Stimulated activated CD4-positive, alpha-beta T cell treated with anti-CD3 and anti-CD28 coated beads, Interleukin-4, amount 100 ng/mL, for 1 hour (primary cell): ENCODE measurements around the gene DGKE.

Source experiments
- DNase-seq: peaks from one replicate; pipeline ENCODE4 v3.0.0-alpha.2; 2020

The DGKE gene

DNA sequence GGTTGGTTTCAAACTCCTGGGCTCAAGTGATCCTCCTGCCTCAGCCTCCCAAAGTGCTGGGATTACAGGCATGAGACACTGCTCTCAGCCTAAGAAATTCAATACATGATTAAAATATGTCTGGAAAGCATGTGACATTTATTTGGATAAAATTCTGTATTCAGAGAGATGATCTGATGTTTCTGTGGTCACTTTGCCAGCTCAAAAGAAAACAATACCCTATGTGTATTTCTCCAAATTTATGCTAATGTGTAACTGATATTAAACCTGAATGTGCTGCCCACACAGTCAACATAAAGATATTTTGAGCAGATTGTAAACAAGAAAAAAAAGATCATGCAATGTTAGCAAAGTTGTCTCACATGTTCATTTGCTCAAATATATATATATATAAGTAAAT lies 16.9 kb upstream of the DGKE start:
- no peak for DNase-seq

DNA sequence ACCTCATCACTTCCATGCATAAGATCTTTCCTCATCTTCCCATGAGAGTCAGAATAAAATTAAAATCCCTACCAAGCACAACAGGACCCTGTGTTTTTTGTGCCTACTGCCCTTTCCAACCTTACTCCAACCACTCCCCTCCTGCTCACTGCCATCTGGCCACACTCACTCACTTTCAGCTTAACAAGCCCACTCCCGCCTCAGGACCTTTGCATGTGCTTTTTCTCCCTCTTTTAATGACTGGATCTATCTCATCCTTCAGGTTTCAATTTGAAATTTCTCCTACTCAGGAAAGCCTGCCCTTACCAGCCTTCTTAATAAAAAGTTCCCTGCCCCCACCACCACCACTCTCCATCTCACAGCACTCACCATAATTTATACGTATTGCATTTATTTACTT lies 14.9 kb upstream of the DGKE start:
- no peak for DNase-seq

DNA sequence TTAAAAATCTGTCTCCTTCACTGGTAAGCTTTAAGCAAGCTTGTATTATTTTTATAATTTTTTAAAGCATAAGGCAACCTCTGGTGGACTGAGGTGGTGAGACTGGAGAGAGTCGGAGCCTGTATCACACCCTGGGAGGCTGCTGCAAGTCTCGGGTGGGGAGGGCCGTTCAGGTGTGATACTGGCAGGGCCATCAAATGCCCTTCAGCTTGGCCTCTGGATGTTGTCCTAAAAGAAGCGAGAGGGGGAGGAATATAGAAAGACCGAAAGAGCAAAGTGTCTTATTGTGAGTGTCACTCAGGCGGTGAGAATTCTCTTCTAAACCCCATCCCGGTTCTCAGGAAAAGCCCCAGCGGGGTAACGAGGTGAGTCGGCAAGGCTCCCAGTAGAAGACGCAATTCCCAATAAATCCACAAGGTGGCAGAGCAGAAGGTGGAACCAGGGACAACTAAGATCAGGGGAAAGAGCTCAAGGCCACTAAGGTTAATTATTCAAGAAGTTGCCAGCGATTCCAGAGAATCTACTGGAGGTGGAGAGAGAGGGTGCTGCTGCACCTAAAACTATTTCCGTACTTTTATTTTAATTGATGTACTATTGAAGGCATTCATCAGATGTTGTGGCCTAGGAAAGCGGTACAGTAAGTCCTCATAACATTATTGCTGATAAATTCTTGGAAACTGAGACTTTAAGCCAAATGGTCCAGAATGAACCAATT lies 14.4 kb upstream of the DGKE start:
- peak; percentile 57 for DNase-seq

DNA sequence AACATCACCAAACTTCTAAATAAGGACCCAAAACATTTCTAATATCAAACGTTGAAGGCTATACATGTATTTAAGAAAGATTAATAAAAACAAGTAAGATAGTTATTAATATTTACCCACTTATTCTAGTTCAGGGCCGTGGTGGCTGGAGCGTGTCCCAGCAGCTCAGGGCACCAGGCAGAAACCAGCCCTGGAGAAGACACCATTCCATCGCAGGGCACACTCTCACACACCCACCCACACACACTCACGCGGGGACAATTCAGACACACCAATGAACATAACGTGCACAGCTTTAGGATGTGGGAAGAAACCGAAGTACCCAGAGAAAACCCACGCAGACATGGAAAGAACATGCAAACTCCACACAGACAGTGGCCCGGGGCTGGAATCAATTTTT lies 13.7 kb upstream of the DGKE start:
- no peak for DNase-seq

DNA sequence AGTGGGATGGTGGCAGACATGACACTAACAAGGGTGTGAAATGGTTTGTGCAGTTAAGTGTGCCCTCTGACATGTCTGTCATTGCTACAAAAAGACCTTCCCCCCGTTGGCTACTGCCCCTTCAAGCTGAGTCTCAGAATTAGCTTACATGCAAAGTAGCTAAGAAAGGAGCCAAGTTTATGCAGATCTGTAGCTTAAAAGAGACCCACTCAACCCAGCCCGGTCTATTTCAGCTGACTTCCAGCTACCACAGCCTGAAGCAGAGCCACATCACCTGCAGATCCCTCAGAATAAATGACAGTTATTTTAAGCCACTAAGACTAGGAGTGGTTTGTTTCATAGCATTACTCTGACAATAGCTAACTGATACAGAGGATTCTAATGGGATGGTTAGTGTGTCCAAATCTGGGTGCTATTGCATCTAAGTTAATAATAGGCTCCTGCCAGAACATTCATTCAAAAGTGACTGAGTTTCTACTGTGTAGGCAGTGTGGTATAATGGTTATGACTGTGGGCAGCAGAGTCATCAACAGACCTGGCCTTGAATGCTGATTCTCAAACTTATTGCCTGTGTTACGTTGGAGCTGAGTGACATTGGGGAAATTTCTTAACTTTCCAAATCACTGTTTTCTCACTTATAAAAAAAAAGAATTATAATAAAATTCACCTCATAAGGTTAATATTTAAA lies 12.0 kb upstream of the DGKE start:
- no peak for DNase-seq

DNA sequence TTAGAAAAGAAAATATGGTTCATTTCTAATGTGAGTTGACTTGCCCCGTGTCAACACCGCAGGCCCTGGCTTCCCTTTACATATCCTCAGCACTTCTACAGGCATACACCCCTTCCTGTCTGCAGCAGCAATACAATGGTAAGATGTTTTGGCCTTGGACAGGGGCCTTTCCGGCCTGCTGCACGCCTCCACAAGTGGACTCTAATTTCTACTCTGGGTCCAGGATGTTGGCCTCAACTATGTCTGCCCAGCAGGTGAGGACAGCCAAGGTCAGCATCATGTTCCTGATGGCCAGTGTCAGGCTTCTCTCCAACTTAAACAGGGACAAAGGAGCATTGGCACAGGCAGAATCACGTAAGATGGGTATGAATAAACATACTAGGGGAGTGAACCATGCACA lies 11.2 kb upstream of the DGKE start:
- no peak for DNase-seq

DNA sequence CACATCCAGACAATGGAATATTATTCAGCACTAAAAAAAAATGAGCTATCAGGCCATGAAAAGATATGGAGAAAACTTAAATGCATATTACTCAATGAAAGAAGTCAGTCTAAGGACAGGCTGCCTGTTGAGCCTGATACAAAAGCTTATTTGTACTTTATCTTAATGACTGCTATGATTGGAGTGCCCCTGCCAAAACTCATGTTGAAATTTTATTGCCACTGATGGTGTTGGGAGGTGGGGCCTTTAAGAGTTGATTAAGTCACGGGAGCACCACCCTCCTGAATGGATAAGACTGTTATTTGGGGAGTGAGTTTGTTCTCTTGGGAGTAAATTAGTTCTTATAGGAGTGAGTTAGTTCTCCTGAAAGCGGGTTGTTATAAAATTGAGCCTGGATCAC lies 10.1 kb upstream of the DGKE start:
- DNase-seq: no peak

DNA sequence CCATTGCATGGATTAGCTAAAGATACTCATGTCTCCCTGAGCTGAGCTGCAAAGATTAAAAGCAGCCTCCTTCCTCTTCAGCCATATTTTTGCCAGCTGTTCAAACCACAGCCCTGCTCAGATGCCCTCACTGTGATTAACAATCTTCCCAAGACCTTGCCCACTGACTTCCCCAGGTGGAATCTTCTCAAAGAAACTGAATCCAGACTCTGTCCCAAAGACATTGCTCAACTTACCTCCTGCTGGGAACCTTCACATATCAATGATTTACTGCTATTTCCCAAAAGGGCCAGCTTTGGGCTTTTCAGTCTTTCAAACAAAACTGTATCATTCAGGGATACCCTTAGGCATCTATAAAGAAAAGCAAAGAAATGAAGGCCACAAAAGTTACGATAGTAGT lies 9.4 kb upstream of the DGKE start:
- DNase-seq: no peak

DNA sequence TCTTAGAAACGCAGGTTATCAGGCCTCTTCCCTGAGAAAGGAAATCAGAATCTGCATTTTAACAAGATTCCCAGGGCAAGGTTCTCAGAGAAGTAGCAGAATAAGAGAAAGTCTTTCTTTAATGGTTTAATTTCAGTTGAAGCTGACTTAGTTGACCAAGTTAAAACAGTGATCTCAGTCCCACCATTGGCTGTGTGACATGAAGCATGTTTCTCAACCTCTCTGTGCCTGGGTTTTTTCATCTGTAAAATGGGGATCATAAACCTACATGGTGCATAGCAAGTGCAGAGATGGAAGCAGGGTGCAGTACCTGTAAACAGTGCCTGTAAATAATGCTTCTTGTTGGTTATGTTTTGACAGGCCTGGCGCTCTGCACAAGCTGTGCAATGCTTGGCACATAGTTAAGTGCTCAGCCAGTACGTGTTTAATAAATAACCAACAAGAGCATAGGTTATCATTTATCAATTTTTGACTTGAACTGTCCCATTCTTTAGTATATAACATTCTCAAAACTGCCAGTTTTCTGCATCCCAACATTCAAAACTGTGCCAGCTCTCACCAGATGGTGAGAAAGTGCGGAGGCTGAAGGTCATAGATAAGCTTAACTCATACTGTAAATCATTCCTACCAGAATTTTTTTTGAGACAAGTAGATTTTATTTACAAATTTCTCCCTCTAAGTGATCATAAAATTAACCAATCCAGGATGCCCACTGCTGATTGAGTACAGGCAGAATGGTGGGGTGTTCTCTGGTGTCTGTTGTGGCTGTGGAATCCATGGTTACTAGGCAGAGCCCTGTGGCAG lies 7.1 kb upstream of the DGKE start:
- DNase-seq: no peak

DNA sequence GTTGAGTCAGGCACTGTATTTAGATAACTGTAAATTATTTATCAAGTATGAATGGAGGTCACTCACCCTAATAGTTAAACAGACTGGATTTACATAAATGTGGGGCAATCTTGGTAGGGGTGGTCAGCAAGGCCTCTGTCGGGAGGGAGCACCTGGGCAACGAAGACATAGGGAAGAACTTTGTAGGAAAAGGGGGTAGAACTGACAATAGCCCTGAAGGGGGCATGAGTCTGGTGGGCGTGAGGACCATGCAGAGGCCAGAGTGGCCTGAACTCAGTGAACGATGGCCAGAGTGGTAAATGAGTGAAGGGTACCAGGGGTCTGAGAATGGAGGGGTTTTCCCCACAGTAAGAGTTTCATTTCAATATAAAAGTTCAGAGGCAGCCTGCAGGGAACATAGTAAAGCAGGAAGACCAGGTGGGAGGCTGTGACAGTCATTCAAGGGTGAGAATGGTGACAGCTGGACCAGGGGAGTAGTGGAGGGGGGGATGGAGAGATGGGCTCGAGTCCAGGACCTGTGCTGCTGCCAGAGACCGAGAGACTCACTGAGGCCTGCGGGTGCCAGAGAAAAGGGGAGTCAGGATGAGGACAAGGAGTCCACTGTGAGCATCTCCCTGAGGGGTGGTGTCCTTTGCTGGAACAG lies 3.1 kb upstream of the DGKE start:
- no peak for DNase-seq

DNA sequence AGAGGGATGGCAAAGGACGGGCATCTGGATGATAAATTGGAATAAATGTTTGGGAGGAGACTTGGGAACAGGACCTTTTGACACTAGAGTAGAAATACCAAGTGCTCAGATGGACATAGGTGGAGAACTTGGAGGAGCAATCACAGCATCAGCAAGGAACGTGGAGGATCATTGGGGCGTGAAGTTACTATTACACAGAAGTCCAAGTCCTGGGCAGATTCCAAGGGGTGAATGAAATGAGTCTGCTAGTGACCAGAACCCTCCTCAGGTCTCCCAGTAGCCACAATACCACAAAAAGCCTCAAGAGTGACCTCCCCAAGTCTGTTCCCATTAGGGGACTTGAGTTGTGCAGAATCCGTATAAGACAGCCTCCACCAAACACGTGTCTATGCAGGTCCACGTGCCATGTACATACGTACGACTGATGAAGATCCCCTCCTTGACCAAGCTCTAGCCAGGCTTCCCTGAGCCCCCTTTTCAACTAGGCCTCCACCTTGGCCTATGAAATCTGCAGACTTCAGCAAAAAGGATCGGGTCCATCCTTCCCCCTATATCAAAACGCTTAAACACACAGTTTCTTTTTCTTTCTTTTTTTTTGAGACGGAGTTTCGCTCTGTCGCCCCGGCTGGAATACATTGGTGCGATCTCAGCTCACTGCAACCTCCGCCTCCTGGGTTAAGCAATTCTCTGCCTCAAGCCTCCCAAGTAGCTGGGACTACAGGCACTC lies 2.4 kb upstream of the DGKE start:
- no peak for DNase-seq

DNA sequence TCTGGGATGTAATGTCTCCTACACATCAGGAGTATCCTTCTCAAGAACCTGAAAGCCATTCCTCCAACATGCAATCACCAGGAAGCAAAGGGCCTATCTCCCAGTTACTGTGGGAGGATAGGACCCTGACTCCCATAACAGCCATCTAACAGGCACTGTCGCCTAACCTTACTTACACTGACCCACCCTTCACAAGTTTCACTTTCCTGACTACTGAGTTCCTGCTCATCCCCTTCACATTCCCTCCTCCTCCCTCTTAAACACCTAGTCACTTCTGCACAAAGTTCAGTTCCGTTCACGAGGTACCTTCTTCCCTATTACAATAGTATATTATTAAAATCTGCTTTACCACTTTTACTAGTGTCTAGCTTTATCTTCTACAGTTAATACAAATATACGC lies 1.5 kb upstream of the DGKE start:
- no peak for DNase-seq

DNA sequence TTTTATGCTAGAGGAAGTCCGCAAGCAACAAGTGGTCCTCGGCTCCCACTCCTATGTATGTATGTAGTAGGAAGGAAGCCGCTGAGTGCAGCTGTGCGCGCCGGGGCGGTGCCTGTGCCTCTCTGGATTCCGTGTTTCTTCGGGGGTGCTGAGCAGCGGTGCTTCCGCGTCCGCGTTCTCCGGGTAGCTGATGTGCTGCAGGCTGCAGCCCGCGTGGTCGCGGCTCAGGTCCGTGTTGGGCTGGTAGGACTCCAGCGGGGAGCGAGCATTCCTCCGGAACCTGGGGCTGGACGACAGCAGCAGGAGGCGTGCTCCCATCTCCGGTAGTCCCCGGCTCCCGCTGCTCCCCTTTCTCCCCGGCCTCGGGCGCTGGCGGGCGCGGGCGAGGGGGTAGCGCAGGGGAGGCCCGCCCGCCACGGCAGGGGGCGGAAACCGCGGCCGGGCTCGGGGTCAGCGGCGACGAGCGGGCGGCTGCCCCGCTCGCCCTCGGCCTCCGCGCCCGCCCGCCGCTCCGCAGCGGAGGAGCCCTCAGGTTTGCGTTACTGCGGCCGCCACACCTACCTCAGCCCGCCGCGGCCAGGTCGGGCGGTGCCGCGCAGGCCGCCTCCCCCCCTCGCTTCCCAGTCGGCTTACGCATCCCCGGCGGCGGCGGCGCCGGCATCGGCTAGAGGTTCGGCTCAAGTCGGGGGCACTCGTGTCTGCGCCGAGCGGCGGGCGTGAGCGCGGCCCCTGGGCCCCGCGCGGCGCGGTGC lies 718 bp upstream of the DGKE start:
- peak; percentile 65 for DNase-seq

DNA sequence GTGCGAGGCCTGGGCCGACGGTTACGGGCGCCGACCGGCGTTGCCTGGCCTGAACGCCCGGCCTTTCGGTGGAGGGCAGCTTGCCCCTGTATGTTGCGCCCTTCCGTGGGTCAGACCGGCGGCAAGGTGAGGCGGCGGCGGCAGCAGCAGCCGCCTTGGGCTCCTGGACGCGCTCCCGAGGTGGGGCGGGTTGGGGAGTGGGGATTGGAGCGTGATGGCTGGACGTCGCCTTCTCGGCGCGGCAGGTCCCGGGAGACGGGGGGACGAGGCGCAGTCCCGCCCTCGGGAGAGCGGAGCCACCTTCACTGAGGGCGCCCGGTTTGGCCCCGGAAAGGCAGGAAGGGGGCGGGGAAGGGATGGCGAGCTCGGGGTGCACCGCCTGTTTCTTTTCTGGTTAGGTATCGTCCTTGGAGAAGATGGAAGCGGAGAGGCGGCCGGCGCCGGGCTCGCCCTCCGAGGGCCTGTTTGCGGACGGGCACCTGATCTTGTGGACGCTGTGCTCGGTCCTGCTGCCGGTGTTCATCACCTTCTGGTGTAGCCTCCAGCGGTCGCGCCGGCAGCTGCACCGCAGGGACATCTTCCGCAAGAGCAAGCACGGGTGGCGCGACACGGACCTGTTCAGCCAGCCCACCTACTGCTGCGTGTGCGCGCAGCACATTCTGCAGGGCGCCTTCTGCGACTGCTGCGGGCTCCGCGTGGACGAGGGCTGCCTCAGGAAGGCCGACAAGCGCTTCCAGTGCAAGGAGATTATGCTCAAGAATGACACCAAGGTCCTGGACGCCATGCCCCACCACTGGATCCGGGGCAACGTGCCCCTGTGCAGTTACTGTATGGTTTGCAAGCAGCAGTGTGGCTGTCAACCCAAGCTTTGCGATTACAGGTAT lies 671 bp downstream of the DGKE start:
- DNase-seq: peak; percentile 71

DNA sequence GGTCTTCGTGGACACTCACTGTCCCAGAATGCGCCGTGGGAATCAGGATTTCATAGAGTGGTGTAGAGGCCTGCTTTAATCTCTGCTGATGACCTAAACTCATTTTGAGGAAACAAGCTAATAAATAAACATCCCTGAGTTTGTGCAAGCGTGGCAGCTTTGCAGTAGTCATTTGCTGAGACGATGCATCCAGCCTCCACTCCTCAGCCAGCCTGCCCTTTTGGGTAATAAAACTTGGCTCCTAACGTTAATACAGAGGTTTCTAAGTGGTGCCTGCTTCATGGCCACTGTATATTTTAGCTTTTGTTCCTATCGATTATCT lies 1.3 kb downstream of the DGKE start:
- DNase-seq: no peak

DNA sequence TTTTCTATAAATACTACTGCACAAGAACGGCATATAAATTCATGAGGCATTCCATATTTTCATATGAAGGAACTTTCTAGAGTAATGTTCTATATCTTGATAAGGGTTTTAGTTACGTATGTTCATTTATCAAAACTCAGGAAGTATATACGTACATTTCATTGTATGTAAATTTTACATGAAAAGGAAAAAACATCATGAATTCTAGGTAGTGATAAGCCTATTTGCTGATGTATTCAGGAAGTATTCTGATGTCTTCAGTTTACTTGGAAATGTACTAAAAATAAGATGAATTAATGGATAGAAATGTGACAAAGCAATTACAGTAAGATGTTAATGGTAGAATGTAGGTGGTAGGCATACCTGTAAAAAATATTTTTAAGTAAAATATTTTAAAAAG lies 4.7 kb downstream of the DGKE start:
- DNase-seq: no peak

DNA sequence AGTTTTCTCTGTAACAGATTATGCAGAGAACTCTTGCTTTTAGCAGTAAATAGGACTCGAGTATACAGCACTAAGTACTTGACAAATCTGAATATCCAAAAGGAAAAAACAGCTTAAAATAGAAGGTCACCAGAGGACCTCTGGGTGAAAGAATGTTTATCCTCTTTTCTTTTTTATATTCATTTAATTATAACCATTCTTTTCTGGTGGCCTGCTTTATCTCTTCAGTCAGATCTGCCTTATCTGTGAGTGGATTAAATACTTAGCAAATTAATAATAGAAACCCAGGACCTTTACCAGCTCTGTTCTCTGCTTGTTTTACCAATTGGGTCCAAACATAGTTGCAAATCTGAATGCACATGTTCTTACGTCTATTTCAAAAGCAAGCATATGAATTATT lies 8.6 kb downstream of the DGKE start:
- no peak for DNase-seq

DNA sequence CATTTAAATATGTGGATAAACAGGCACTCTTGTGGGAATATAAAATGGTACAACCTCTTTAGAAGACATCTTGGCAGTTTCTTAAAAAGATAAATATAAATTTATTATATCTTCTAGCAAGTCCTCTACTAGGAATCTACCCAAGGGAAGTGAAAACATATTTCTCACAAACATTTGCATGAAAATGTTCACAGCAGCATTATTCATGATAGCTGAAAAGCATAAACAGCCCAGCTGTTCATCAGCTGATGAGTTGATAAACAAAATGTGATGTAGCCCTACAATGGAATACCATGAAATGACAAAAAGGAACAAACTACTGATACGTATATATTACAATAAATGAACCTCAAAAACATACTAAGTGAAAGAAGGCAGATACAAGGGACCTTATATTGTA lies 12.0 kb downstream of the DGKE start:
- no peak for DNase-seq

DNA sequence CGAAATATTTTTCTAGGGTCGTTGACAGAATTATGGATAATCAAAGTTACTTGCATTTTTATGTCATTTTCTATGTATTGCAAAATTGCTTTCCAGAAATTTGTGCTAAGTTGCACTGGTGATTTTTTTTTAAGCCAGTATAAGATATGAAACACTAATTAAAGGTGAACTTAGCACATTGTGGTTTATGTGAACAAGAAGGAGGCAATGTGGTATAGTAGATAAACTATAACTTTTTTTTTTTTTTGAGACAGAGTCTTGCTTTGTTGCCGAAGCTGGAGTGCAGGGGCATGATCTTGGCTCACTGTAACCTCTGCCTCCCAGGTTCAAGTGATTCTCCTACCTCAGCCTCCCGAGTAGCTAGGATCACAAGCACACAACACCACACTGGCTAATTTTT lies 13.2 kb downstream of the DGKE start:
- DNase-seq: no peak

DNA sequence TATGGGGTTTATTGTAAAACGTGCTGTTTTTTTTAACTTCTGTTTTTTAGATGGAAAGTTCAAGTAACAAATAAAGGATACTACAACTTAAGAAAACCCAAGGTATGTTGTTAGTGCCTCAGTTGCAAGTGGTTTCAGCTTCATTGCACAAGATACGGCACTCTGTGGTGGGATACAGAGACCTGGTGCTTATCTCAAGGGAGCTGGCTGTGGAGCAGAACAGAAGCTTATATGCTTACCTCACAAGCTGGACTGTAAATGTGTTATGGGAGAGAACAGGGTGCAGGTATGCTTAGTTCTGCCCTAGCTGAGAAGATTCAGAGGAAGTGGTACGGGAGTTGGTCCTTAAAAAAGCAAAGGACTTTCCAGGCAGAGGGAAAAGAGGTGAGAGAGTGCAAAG lies 15.2 kb downstream of the DGKE start:
- no peak for DNase-seq

DNA sequence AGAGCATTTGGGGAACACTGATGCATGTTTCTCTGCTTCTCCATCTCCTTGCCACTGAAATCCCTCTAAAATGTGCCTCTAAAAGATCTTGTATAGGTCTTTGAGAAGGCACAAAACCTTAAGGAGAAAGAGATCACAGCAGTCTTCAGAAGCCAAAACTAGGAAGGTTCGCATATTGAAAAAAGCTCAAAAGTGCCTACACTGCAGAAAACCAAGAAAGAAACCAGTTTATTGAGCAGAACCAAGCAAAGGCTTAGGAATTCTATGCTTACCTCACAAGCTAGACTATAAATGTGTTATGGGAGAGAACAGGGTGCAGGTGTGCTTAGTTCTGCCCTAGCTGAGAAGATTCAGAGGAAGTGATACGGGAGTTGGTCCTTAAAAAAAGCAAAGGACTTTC lies 16.6 kb downstream of the DGKE start:
- no peak for DNase-seq
